WTC11 (cell line): Measurements from ENCODE around the gene CRACDL. TPM values are rescaled to one million over a fixed set of nuclear protein-coding genes. Genes with fewer than 3 reads are reported as not detected.

Experiments used
- ATAC-seq: fragments of 200-7000 bp; cut with Tn5 transposase; 2 replicates; pipeline ENCODE4 v1.10.0; 2021; ENCODE audit warnings: mild to moderate bottlenecking, moderate library complexity
- CTCF ChIA-PET: fragments of 300-600 bp; sonication (Branson Sonifier 250); formaldehyde crosslinking; loops from one replicate; lab custom pipeline; 2021; ENCODE audit warnings: antibody characterized with exemption; lab: Charles Lee
- POLR2A ChIA-PET: fragments of 350-600 bp; sonication (Branson Sonifier 250); formaldehyde crosslinking; loops from one replicate; lab custom pipeline; 2021; ENCODE audit warnings: antibody characterized with exemption; lab: Charles Lee
- DNase-seq: peaks from one replicate; pipeline ENCODE4 v3.0.0; 2021; ENCODE audit warnings: low spot score
- H3K27ac Mint-ChIP-seq: 2 replicates; pipeline ENCODE4 v1.8.0; 2021; ENCODE audit warnings: mixed read lengths
- H3K27me3 Mint-ChIP-seq: 2 replicates; pipeline ENCODE4 v1.8.0; 2021; ENCODE audit warnings: low read depth, mild to moderate bottlenecking, moderate library complexity, mixed read lengths
- H3K36me3 Mint-ChIP-seq: 2 replicates; pipeline ENCODE4 v1.8.0; 2021; ENCODE audit warnings: mixed read lengths
- H3K4me1 Mint-ChIP-seq: 2 replicates; pipeline ENCODE4 v1.8.0; 2022; ENCODE audit warnings: mixed read lengths
- H3K4me3 Mint-ChIP-seq: 2 replicates; pipeline ENCODE4 v1.8.0; 2021; ENCODE audit warnings: mild to moderate bottlenecking, moderate library complexity, mixed read lengths
- H3K9me3 Mint-ChIP-seq: 2 replicates; pipeline ENCODE4 v1.8.0; 2021; ENCODE audit warnings: mixed read lengths
- ATF2 ChIP-seq: sonication (generic); formaldehyde crosslinking; IDR thresholded peaks from 2 replicates; pipeline ENCODE4 v1.8.1; 2022; ENCODE audit warnings: low read depth, missing genetic modification reagents, borderline replicate concordance
- ELF4 ChIP-seq: sonication (generic); formaldehyde crosslinking; IDR thresholded peaks from 2 replicates; pipeline ENCODE4 v1.8.1; 2022; ENCODE audit warnings: low read depth, mild to moderate bottlenecking, moderate library complexity, missing genetic modification reagents
- ESRRA ChIP-seq: sonication (generic); formaldehyde crosslinking; IDR thresholded peaks from 2 replicates; pipeline ENCODE4 v1.8.1; 2022; ENCODE audit warnings: mild to moderate bottlenecking, missing genetic modification reagents, borderline replicate concordance
- ETV6 ChIP-seq: sonication (generic); formaldehyde crosslinking; IDR thresholded peaks from 2 replicates; pipeline ENCODE4 v1.8.1; 2022; ENCODE audit warnings: mild to moderate bottlenecking, missing genetic modification reagents
- FOXP1 ChIP-seq: sonication (generic); formaldehyde crosslinking; IDR thresholded peaks from 2 replicates; pipeline ENCODE4 v1.8.0; 2022; ENCODE audit warnings: missing genetic modification reagents, mild to moderate bottlenecking, moderate library complexity, borderline replicate concordance
- FOXP4 ChIP-seq: sonication (generic); formaldehyde crosslinking; IDR thresholded peaks from 2 replicates; pipeline ENCODE4 v1.8.0; 2022; ENCODE audit warnings: mild to moderate bottlenecking, missing genetic modification reagents
- HMGA2 ChIP-seq: fragments of 250-450 bp; sonication (Bioruptor Pico); IDR thresholded peaks from 2 replicates; pipeline ENCODE4 v1.4.0; 2021; ENCODE audit warnings: mild to moderate bottlenecking, moderate library complexity
- KAT7 ChIP-seq: sonication (generic); formaldehyde crosslinking; IDR thresholded peaks from 2 replicates; pipeline ENCODE4 v1.8.1; 2023; ENCODE audit warnings: missing genetic modification reagents, mild to moderate bottlenecking, borderline replicate concordance
- MYBL2 ChIP-seq: sonication (generic); formaldehyde crosslinking; IDR thresholded peaks from 2 replicates; pipeline ENCODE4 v1.8.1; 2023; ENCODE audit warnings: mild to moderate bottlenecking, moderate library complexity, missing genetic modification reagents
- NFE2L1 ChIP-seq: sonication (generic); formaldehyde crosslinking; IDR thresholded peaks from 2 replicates; pipeline ENCODE4 v1.8.1; 2023; ENCODE audit warnings: missing genetic modification reagents
- NR1H2 ChIP-seq: sonication (generic); formaldehyde crosslinking; IDR thresholded peaks from 2 replicates; pipeline ENCODE4 v1.9.0; 2021; ENCODE audit warnings: mild to moderate bottlenecking, moderate library complexity, missing genetic modification reagents
- STAT6 ChIP-seq: sonication (generic); formaldehyde crosslinking; conservative IDR thresholded peaks from 2 replicates; pipeline ENCODE4 v1.8.1; 2023; ENCODE audit warnings: mild to moderate bottlenecking, low read depth, missing genetic modification reagents, moderate library complexity
- TP53 ChIP-seq: sonication (generic); formaldehyde crosslinking; IDR thresholded peaks from 2 replicates; pipeline ENCODE4 v1.8.1; 2023; ENCODE audit warnings: mild to moderate bottlenecking, missing genetic modification reagents
- USF2 ChIP-seq: sonication (generic); formaldehyde crosslinking; IDR thresholded peaks from 2 replicates; pipeline ENCODE4 v1.8.1; 2023; ENCODE audit warnings: mild to moderate bottlenecking, missing genetic modification reagents, moderate library complexity
- ZNF281 ChIP-seq: sonication (generic); formaldehyde crosslinking; IDR thresholded peaks from 2 replicates; pipeline ENCODE4 v1.8.0; 2023; ENCODE audit warnings: mild to moderate bottlenecking, missing genetic modification reagents
- total RNA-seq: library from RNA; stranded (reverse); gene quantifications from 3 replicates; pipeline ENCODE4 v1.2.3, GENCODE V29; 2021

Gene CRACDL
- total RNA-seq, 1 experiment from 2014 or later: 0.72 TPM

- Mint-ChIP-seq H3K27ac (no peak overlapping the region), H3K4me1 (peaks cover 5% of the 10 kb centered on the region; the same call in 1 of the 2 replicates)
- no peak for DNase-seq
- ATAC-seq: no peak
- TF ChIP-seq NFE2L1 (CRISPR knock-in tag) (no peak), NR1H2 (no peak), ZNF281 (CRISPR knock-in tag) (no peak), HMGA2 (CRISPR knock-in tag) (no peak), STAT6 (CRISPR knock-in tag) (no peak), FOXP4 (CRISPR knock-in tag) (no peak), KAT7 (no peak), ESRRA (no peak), ATF2 (CRISPR knock-in tag) (no peak), MYBL2 (CRISPR knock-in tag) (no peak), ETV6 (CRISPR knock-in tag) (no peak), USF2 (CRISPR knock-in tag) (no peak), TP53 (CRISPR knock-in tag) (no peak), FOXP1 (CRISPR knock-in tag) (no peak), ELF4 (CRISPR knock-in tag) (no peak)
- TF ChIP-seq, all 79 proteins: peak for 0
- Mint-ChIP-seq H3K27me3 (peaks cover 41% of the 10 kb centered on the region), H3K9me3 (no peaks in the 10 kb centered on the region), H3K4me3 (no peak overlapping the region), H3K36me3 (no peaks in the 10 kb centered on the region)
- CTCF ChIA-PET: interaction anchor here (0.6 to 4.0 kb wide), 2 partner anchors 147 to 175 kb away, joined by 3 to 31 read pairs; no protein-coding TSS in a partner anchor
- POLR2A ChIA-PET: no interaction called here
Observed at GRCh38 chr2:98824256-98825019, 111.6 kb downstream of the CRACDL start.
